Panc1 (cell line): Measurements from ENCODE around the gene ITGAX. TPM values are rescaled to one million over a fixed set of nuclear protein-coding genes. Genes with fewer than 3 reads are reported as not detected.

Source experiments
- ATAC-seq: fragments of 200-7000 bp; cut with Tn5 transposase; 2 replicates; pipeline ENCODE4 v1.9.1; 2020; ENCODE audit warnings: mild to moderate bottlenecking, moderate library complexity
- BruUV-seq: library from RNA; stranded (reverse); fragments of 400-500 nt; replicated peaks from 2 replicates; lab custom pipeline; 2021; lab: Mats Ljungman, UMichigan
- CTCF ChIA-PET: fragments of 300-600 bp; sonication (Branson Sonifier 250); formaldehyde crosslinking; loops from one replicate; lab custom pipeline; 2022; ENCODE audit warnings: antibody characterized with exemption; lab: Charles Lee
- POLR2A ChIA-PET: fragments of 300-600 bp; sonication (Branson Sonifier 250); formaldehyde crosslinking; loops from one replicate; lab custom pipeline; 2022; ENCODE audit warnings: antibody characterized with exemption; lab: Charles Lee
- DNase-seq: peaks from one replicate; pipeline ENCODE4 v3.0.0-alpha.2; 2010; ENCODE audit warnings: low read depth, low spot score
- H3K27ac ChIP-seq: 2 replicates; pipeline ENCODE4 v1.5.1; 2011; ENCODE audit warnings: mild to moderate bottlenecking, low read length, inconsistent platforms
- H3K27me3 ChIP-seq: fragments of 200-500 bp; sonication (Bioruptor generic); 2 replicates; pipeline ENCODE4 v1.6.0; 2014; ENCODE audit warnings: low read length, inconsistent platforms; ENCODE audit not compliant: control insufficient read depth, insufficient read depth
- H3K36me3 ChIP-seq: fragments of 200-500 bp; sonication (Bioruptor generic); 2 replicates; pipeline ENCODE4 v1.5.1; 2014; ENCODE audit warnings: inconsistent platforms, mild to moderate bottlenecking, low read length, moderate library complexity; ENCODE audit not compliant: control insufficient read depth, insufficient read depth
- H3K4me1 ChIP-seq: 2 replicates; pipeline ENCODE4 v1.5.1; 2011; ENCODE audit warnings: inconsistent platforms, mild to moderate bottlenecking, low read length, moderate library complexity; ENCODE audit not compliant: control insufficient read depth, insufficient read depth
- H3K4me3 ChIP-seq, 2 experiments: 2 replicates each; pipeline ENCODE4 v1.5.1; 2011 to 2012; ENCODE audit warnings: low read depth in 2 of 2, low read length in 2 of 2, mild to moderate bottlenecking in 2 of 2, inconsistent platforms in 1 of 2, moderate library complexity in 1 of 2
- H3K9me3 ChIP-seq: fragments of 200-500 bp; sonication (Bioruptor generic); 2 replicates; pipeline ENCODE4 v1.5.1; 2014; ENCODE audit warnings: low read depth, mild to moderate bottlenecking, inconsistent platforms, low read length, moderate library complexity; ENCODE audit not compliant: control insufficient read depth, insufficient read depth
- CTCF ChIP-seq: fragments of 450-650 bp; IDR thresholded peaks from 2 replicates; pipeline ENCODE4 v1.5.1; 2017; ENCODE audit warnings: mild to moderate bottlenecking
- POLR2AphosphoS5 ChIP-seq: IDR thresholded peaks from 2 replicates; pipeline ENCODE4 v1.6.1; 2012; ENCODE audit warnings: mild to moderate bottlenecking, low read depth, low read length, moderate library complexity
- REST ChIP-seq, 2 experiments: IDR thresholded peaks; 2 replicates each; pipeline ENCODE4 v1.6.1; 2011 to 2012; ENCODE audit warnings: low read depth in 2 of 2, control low read depth in 1 of 2, low read length in 1 of 2, mild to moderate bottlenecking in 1 of 2, moderate library complexity in 1 of 2; ENCODE audit not compliant: insufficient read depth in 1 of 2
- SIN3A ChIP-seq: IDR thresholded peaks from 2 replicates; pipeline ENCODE4 v1.6.1; 2012; ENCODE audit warnings: low read depth, mild to moderate bottlenecking, low read length, moderate library complexity, borderline replicate concordance; ENCODE audit not compliant: insufficient read depth
- TCF7L2 ChIP-seq: IDR thresholded peaks from 2 replicates; pipeline ENCODE4 v1.6.1; 2011; ENCODE audit warnings: mild to moderate bottlenecking, low read depth, low read length, inconsistent platforms
- in situ Hi-C: cut with HindIII; loops from 2 replicates; pipeline ENCODE4 v1.10.0; 2016; ENCODE audit warnings: low sequenced_read_pairs, low pct_unique_long_range_greater_than_20kb
- intact Hi-C: fragments of 100-400 bp; cut with micrococcal nuclease; formaldehyde crosslinking; loops from one replicate; pipeline ENCODE4 v1.10.0; 2022; ENCODE audit not compliant: unreplicated experiment
- total RNA-seq: library from RNA; stranded (reverse); gene quantifications from one replicate; pipeline ENCODE4 v1.2.1, GENCODE V29; 2021; ENCODE audit not compliant: unreplicated experiment

ITGAX gene
- total RNA-seq, 1 experiment from 2014 or later, result 0.49 TPM

- H3K4me1 ChIP-seq, result peaks cover 8% of the 10 kb centered on the region
- ChIA-PET POLR2A (no interaction called here), CTCF (no interaction called here)
- H3K36me3 ChIP-seq, result no peaks in the 10 kb centered on the region
- ATAC-seq (no peak), DNase-seq (no peak)
- H3K27me3 ChIP-seq, result no peaks in the 10 kb centered on the region
- intact Hi-C loops (no loop called here), in situ Hi-C loops (no loop called here)
- BruUV-seq, result no TSS peak
- TF ChIP-seq REST (IDR thresholded peaks at IDR 0.05; ENCODE audit: insufficient read depth in 1 of 2, low read depth in 2 of 2, low read length in 1 of 2) (no peak), TCF7L2 (no peak), SIN3A (no peak), POLR2AphosphoS5 (no peak), CTCF (no peak)
- H3K9me3 ChIP-seq, result no peaks in the 10 kb centered on the region
- H3K27ac ChIP-seq, result no peak overlapping the region
- H3K4me3 ChIP-seq, result no peak overlapping the region
Observed at GRCh38 chr16:31390504-31391041, 35.6 kb downstream of the ITGAX start.

- ATAC-seq (no peak), DNase-seq (no peak)
- ChIA-PET CTCF (no interaction called here), POLR2A (interaction anchor here (0.6 kb wide), 1 partner anchor 9 kb away, joined by 3 read pairs; no protein-coding TSS in a partner anchor)
- Histone ChIP-seq H3K9me3 (no peaks in the 10 kb centered on the region), H3K4me3 (no peak within 1 kb of the TSS), H3K36me3 (no peaks in the 10 kb centered on the region), H3K27ac (no peak within 1 kb of the TSS), H3K4me1 (no peaks in the 10 kb centered on the region; the same call in 1 of the 2 replicates), H3K27me3 (no peaks in the 10 kb centered on the region)
- BruUV-seq, result no TSS peak
- TF ChIP-seq TCF7L2 (no peak), POLR2AphosphoS5 (no peak), SIN3A (no peak), CTCF (no peak), REST (IDR thresholded peaks at IDR 0.05; ENCODE audit: insufficient read depth in 1 of 2, low read depth in 2 of 2, low read length in 1 of 2) (no peak)
- in situ Hi-C loops (no loop called here), intact Hi-C loops (no loop called here)
Observed at GRCh38 chr16:31393056-31393455, 38.1 kb downstream of the ITGAX start, which contains the start of gene ITGAD. Gene ITGAD, plus strand, starts transcription at chr16:31393335. Its CDS starts 26 bp downstream, at chr16:31393361.
